Ishikawa (cell line): Measurements from ENCODE around the gene PLA2G4D.

Experiments
- CEBPB ChIP-seq: IDR thresholded peaks from 2 replicates; pipeline ENCODE4 v1.6.1; 2012
- CREB1 ChIP-seq: IDR thresholded peaks from 2 replicates; pipeline ENCODE4 v1.6.1; 2012; ENCODE audit warnings: low read depth
- EGR1 ChIP-seq: IDR thresholded peaks from 2 replicates; pipeline ENCODE4 v1.6.1; 2012
- EP300 ChIP-seq: IDR thresholded peaks from 2 replicates; pipeline ENCODE4 v1.6.1; 2012; ENCODE audit warnings: borderline replicate concordance
- FOXM1 ChIP-seq: IDR thresholded peaks from 2 replicates; pipeline ENCODE4 v1.6.1; 2012; ENCODE audit warnings: low read depth, borderline replicate concordance
- MAX ChIP-seq: IDR thresholded peaks from 2 replicates; pipeline ENCODE4 v1.6.1; 2012
- NFIC ChIP-seq: IDR thresholded peaks from 2 replicates; pipeline ENCODE4 v1.6.1; 2012
- RAD21 ChIP-seq: IDR thresholded peaks from 2 replicates; pipeline ENCODE4 v1.6.1; 2012; ENCODE audit warnings: low read depth
- REST ChIP-seq: IDR thresholded peaks from 2 replicates; pipeline ENCODE4 v1.6.1; 2012; ENCODE audit warnings: low read depth, mild to moderate bottlenecking
- TAF1 ChIP-seq: IDR thresholded peaks from 2 replicates; pipeline ENCODE4 v1.6.1; 2012; ENCODE audit warnings: low read depth, mild to moderate bottlenecking
- TCF12 ChIP-seq: IDR thresholded peaks from 2 replicates; pipeline ENCODE4 v1.6.1; 2012; ENCODE audit warnings: low read depth
- TEAD4 ChIP-seq: IDR thresholded peaks from 2 replicates; pipeline ENCODE4 v1.6.1; 2012
- USF1 ChIP-seq: IDR thresholded peaks from 2 replicates; pipeline ENCODE4 v1.6.1; 2012
- YY1 ChIP-seq: IDR thresholded peaks from 2 replicates; pipeline ENCODE4 v1.6.1; 2012; ENCODE audit warnings: low read depth
- ZBTB7A ChIP-seq: IDR thresholded peaks from 2 replicates; pipeline ENCODE4 v1.6.1; 2012; ENCODE audit warnings: low read depth

The PLA2G4D gene

GRCh38 chr15:42065468-42065867, 28.9 kb downstream of the PLA2G4D start:
- TF ChIP-seq CREB1 (no peak), EGR1 (no peak), USF1 (no peak), TAF1 (no peak), RAD21 (no peak), YY1 (no peak), FOXM1 (no peak), NFIC (no peak), REST (no peak), ZBTB7A (no peak), TCF12 (no peak), MAX (no peak), CEBPB (no peak), EP300 (no peak), TEAD4 (no peak)

GRCh38 chr15:42065033-42065432, 29.3 kb downstream of the PLA2G4D start:
- TF ChIP-seq RAD21 = no peak
- TF ChIP-seq CEBPB = no peak
- no peak for TF ChIP-seq EP300
- no peak for TF ChIP-seq TAF1

DNA sequence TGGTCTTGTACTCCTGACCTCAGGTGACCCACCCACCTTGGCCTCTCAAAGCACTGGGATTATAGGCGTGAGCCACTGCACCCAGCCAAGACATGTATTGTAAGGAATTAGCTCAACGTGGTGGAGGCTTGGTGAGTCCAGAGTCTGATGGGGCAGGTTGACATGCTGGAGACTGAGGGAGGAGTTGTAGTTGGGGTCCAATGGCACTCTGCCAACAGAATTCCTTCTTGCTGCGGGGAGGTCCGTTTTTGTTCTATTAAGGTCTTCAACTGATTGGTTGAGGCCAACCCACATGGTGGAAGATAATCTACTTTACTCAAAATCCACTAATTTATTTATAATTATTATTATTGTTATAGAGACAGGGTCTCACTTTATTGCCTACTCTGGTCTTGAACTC, 30.1 kb downstream of the PLA2G4D start:
- TF ChIP-seq NFIC (no peak), TAF1 (no peak), ZBTB7A (no peak), YY1 (no peak), RAD21 (no peak)

DNA sequence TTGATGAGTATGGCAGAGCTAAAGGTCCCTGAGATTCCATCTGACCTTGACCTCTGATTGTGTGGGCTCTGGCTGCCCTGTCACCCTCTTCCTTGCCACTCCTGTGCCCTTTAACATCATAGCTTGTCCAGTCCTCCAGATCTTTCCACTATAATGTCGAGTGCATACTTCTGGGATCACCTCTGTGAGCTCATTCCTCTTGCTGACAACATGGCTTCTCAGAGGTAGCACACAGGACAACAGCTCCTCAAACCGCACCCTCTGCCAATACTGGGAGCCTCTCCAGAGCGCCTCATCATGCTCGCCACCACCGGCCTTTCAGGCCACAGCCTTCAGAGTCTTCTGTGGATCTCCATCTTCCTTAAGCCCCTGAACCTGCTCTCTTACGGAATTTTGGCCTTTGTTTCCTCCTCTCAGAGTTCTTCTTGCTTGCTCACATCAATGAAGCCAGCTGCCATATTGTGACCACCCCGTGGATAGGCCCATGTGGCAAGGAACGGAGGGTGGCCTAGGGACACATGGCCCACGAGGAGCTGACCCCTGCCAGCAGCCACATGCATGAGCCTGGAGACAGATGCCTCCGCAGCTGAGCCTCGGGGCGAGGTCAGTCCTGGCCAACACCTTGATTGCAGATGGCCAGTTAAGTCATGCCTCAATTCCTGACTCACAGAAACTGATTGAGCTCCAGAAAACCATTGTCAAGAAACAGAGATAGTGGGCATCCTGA, 31.1 kb downstream of the PLA2G4D start:
- TF ChIP-seq REST (no peak), YY1 (no peak), FOXM1 (no peak), TEAD4 (no peak), TCF12 (no peak), MAX (no peak), CREB1 (no peak), TAF1 (no peak), USF1 (no peak), ZBTB7A (no peak)

DNA sequence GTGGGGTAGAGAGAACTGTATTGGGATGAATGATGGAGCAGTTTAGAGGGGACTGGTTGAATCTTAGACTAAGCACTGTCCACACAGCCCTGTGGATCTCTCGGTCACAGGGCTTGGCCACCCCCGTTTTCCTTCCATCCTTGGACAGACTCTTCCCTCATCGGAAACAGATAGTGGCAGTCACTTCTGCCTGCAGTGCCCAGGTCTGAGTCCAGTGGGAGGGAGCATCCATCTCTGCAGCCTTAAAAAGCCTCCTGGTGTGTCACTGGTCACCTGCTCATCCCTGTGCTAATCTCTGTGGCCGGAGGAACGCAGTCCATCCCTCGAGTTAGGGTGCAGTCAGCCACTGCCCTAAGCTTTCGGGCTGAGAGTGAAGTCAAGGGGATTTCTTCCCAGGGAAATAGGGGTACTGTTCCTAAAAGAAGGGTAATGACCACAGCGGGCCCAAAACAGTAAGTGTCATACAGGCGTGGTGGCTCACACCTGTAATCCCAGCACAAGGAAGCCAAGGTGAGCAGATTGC, 32.0 kb downstream of the PLA2G4D start:
- TF ChIP-seq EP300 (no peak), FOXM1 (no peak), EGR1 (no peak), NFIC (no peak), ZBTB7A (no peak), CREB1 (no peak), TCF12 (no peak), RAD21 (no peak)

GRCh38 chr15:42060797-42061196, 33.6 kb downstream of the PLA2G4D start:
- TF ChIP-seq USF1 (no peak), EP300 (no peak), FOXM1 (no peak)
